T-helper 1 cell treated with Interleukin-12 subunit alpha and Interleukin-12 subunit beta and Interleukin-4 antibody, amounts not matched to agents 30 μg/mL and 1 μg/mL, for 36 hours (primary cell): ENCODE measurements around the gene KIFAP3.
A peak's percentile ranks its signal among the peaks of the same experiment; 100 is the strongest.
"Not testable (repeated sequence)": the region's sequence is repeated elsewhere in the genome, so short reads cannot be mapped to it uniquely, and the experiment has no call there.

Source experiments
- H3K27ac Mint-ChIP-seq: one replicate; pipeline ENCODE4 v1.8.0; 2021; ENCODE audit warnings: mild to moderate bottlenecking, mixed read lengths
- H3K27me3 Mint-ChIP-seq: one replicate; pipeline ENCODE4 v1.8.0; 2021; ENCODE audit warnings: low read depth, mixed read lengths
- H3K36me3 Mint-ChIP-seq: one replicate; pipeline ENCODE4 v1.8.0; 2021; ENCODE audit warnings: low read depth, mixed read lengths
- H3K4me1 Mint-ChIP-seq: one replicate; pipeline ENCODE4 v1.8.0; 2021; ENCODE audit warnings: low read depth, mixed read lengths
- H3K4me3 Mint-ChIP-seq: one replicate; pipeline ENCODE4 v1.8.0; 2021; ENCODE audit warnings: mild to moderate bottlenecking, moderate library complexity, mixed read lengths
- H3K9me3 Mint-ChIP-seq: one replicate; pipeline ENCODE4 v1.8.0; 2021; ENCODE audit warnings: mixed read lengths

Gene KIFAP3

GRCh38 chr1:169931795-169932231 lies 142.7 kb downstream of the KIFAP3 start:
- no peaks in the 10 kb centered on the region for H3K27me3 Mint-ChIP-seq
- H3K36me3 Mint-ChIP-seq: no peaks in the 10 kb centered on the region
- no peak overlapping the region for H3K27ac Mint-ChIP-seq
- H3K9me3 Mint-ChIP-seq: no peaks in the 10 kb centered on the region
- no peak overlapping the region for H3K4me3 Mint-ChIP-seq
- H3K4me1 Mint-ChIP-seq: peaks cover 2% of the 10 kb centered on the region

GRCh38 chr1:169929210-169929526 lies 145.3 kb downstream of the KIFAP3 start:
- Mint-ChIP-seq H3K27ac (no peak overlapping the region), H3K4me3 (no peak overlapping the region), H3K4me1 (peaks cover 7% of the 10 kb centered on the region), H3K27me3 (no peaks in the 10 kb centered on the region), H3K9me3 (no peaks in the 10 kb centered on the region), H3K36me3 (peaks cover 2% of the 10 kb centered on the region)

DNA sequence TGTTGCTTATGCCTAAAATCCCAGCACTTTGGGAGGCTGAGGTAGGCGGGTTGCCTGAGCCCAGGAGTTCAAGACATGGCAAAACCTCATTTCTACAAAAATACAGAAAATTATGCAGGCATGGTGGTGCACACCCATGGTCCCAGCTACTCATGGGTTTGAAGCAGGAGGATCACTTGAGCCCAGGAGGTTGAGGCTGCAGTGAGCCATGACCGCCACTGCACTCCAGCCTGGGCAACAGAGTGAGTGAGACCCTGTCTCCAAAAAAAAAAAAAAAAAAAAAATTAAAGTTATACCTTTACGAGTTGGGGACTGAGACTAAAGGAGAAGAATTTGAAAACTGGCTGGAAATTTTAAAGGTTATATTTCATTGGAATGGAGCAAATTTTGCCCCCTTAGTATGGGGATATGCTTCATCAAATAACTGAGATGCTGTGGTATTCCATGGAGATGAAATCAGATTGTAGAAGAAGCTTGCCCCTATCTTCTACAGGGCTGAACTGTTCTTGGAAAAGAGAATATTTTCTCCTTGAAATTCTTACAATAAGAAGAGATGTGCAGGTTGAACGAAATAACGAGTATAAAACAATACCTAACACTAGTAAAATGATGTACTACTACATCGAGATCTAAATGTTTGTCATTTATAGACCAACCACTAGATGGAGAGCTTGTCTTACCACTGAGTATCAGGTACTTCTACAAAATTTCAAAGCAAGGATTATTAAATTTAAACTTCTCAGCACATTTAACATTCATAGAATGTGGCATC lies 145.9 kb downstream of the KIFAP3 start:
- no peaks in the 10 kb centered on the region for H3K9me3 Mint-ChIP-seq
- no peaks in the 10 kb centered on the region for H3K27me3 Mint-ChIP-seq
- H3K4me3 Mint-ChIP-seq: no peak overlapping the region

DNA sequence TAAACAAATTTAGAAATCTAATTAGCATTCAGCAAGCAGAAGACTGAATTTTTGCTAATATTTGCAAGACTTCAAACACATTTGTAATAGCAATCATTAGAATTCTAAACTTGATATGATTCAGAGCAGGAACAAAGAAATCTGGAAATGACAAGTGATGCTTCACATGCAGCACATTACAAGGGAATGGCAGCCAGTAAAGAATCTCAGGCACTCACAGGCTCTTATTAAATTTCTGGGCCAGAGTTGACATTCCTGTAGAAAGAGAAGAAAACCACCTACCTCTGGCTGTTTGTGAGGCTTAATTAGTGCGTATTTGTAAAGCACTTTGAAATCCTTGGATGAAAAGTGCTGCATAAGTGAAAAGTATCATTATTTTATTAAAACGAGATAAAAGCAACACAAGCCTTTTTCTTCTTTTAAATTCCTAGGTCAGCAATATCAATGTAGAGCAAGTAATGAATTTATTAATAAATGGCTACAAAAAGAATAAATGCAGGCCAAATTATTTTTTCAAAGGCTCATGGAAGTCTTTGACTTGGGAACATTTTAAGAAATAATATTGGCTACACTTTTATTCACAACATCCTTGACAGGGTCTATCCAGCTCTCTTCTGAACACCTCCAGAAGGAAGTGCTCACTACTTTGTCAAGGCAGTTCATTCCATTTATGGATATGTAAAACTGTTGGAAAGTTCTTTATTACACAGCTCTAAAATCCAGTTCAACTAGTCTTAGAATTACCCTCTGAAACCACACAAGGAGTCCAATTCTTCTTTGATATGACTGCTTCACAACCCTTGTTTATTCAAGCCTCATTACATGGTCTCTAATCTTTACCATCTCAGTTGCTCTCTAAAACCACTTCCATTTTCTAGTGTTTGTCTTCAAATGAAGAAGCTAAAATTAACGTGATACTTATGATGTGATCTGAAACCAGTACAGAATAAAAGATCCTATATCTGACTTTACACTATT lies 148.7 kb downstream of the KIFAP3 start:
- Mint-ChIP-seq H3K4me3 (peak overlapping the region; percentile 17), H3K9me3 (no peaks in the 10 kb centered on the region), H3K4me1 (peaks cover 7% of the 10 kb centered on the region), H3K27me3 (no peaks in the 10 kb centered on the region), H3K36me3 (peaks cover 12% of the 10 kb centered on the region), H3K27ac (peak overlapping the region; percentile 10)

More for the DNA sequence above, 145.9 kb downstream of the KIFAP3 start:
- H3K36me3 Mint-ChIP-seq: peaks cover 2% of the 10 kb centered on the region
- H3K27ac Mint-ChIP-seq: no peak overlapping the region
- peaks cover 7% of the 10 kb centered on the region for H3K4me1 Mint-ChIP-seq

GRCh38 chr1:169924829-169925228 lies 149.7 kb downstream of the KIFAP3 start:
- Mint-ChIP-seq H3K9me3 (no peaks in the 10 kb centered on the region), H3K27me3 (no peaks in the 10 kb centered on the region), H3K27ac (no peak overlapping the region), H3K4me1 (peaks cover 7% of the 10 kb centered on the region), H3K36me3 (peaks cover 12% of the 10 kb centered on the region), H3K4me3 (no peak overlapping the region)

DNA sequence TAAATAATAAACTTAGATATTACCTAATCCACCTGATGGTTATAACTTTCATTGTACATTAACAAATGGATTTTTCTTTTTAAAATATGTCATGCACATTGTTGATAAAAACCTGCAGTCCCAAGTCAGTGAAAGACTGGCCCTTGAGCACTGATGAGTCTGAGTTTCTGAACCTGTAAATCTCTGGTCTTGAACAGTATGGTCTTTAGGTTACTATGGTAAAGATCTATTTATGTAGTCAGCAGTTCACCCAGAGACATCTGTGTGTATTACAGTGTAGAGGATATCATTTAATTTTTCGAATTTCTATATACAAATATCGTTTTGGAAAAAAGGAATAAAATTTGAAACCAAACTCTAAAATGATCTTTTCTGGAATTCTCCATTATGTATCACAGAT lies 150.4 kb downstream of the KIFAP3 start:
- peaks cover 12% of the 10 kb centered on the region for H3K36me3 Mint-ChIP-seq
- H3K9me3 Mint-ChIP-seq: no peaks in the 10 kb centered on the region
- no peak overlapping the region for H3K4me3 Mint-ChIP-seq
- H3K27me3 Mint-ChIP-seq: no peaks in the 10 kb centered on the region
- H3K4me1 Mint-ChIP-seq: peaks cover 7% of the 10 kb centered on the region
- H3K27ac Mint-ChIP-seq: no peak overlapping the region

- H3K36me3 Mint-ChIP-seq: peaks cover 11% of the 10 kb centered on the region
- no peak overlapping the region for H3K27ac Mint-ChIP-seq
- no peaks in the 10 kb centered on the region for H3K27me3 Mint-ChIP-seq
- H3K9me3 Mint-ChIP-seq: no peaks in the 10 kb centered on the region
- no peak overlapping the region for H3K4me3 Mint-ChIP-seq
- peaks cover 2% of the 10 kb centered on the region for H3K4me1 Mint-ChIP-seq
Measured at GRCh38 chr1:169921080-169921479, 153.4 kb downstream of the KIFAP3 start.

DNA sequence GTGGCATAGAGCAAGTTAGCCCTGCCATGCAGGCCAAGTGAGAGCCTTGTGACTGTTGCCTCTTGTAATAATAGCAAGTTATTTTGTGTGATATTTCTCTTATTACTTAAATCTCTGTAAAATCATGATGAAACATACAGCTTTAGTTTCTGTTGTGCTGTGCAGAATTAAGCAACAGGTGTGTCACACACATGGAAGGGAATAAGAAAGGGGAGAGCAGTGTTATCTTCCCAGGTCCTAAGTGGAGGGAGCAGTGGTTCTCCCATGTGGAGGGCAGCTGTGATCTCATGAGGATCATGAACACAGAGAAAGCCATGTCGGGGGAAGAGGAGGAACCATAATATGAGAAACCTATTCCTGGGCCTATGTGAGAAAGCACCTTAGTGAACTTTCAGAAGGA lies 155.6 kb downstream of the KIFAP3 start:
- Mint-ChIP-seq H3K4me3 (no peak overlapping the region), H3K9me3 (no peaks in the 10 kb centered on the region), H3K4me1 (no peaks in the 10 kb centered on the region), H3K27ac (no peak overlapping the region), H3K27me3 (no peaks in the 10 kb centered on the region), H3K36me3 (peaks cover 10% of the 10 kb centered on the region)

GRCh38 chr1:169918220-169918619 lies 156.3 kb downstream of the KIFAP3 start:
- H3K4me1 Mint-ChIP-seq, H3K9me3 Mint-ChIP-seq, H3K4me3 Mint-ChIP-seq, H3K27me3 Mint-ChIP-seq, H3K36me3 Mint-ChIP-seq, H3K27ac Mint-ChIP-seq: not testable (repeated sequence)

- H3K27me3 Mint-ChIP-seq: no peaks in the 10 kb centered on the region
- no peaks in the 10 kb centered on the region for H3K36me3 Mint-ChIP-seq
- H3K4me3 Mint-ChIP-seq: no peak overlapping the region
- peaks cover 2% of the 10 kb centered on the region for H3K4me1 Mint-ChIP-seq
- H3K27ac Mint-ChIP-seq: no peak overlapping the region
- no peaks in the 10 kb centered on the region for H3K9me3 Mint-ChIP-seq
Measured at GRCh38 chr1:169915150-169915549, 159.3 kb downstream of the KIFAP3 start.

- no peak overlapping the region for H3K27ac Mint-ChIP-seq
- no peaks in the 10 kb centered on the region for H3K9me3 Mint-ChIP-seq
- no peaks in the 10 kb centered on the region for H3K27me3 Mint-ChIP-seq
Measured at GRCh38 chr1:169914531-169914930, 160.0 kb downstream of the KIFAP3 start.

GRCh38 chr1:169909499-169909898 lies 165.0 kb downstream of the KIFAP3 start:
- H3K27ac Mint-ChIP-seq: no peak overlapping the region
- H3K4me1 Mint-ChIP-seq: peaks cover 15% of the 10 kb centered on the region
- H3K9me3 Mint-ChIP-seq: no peaks in the 10 kb centered on the region
- no peak overlapping the region for H3K4me3 Mint-ChIP-seq
- no peaks in the 10 kb centered on the region for H3K36me3 Mint-ChIP-seq
- no peaks in the 10 kb centered on the region for H3K27me3 Mint-ChIP-seq

More at GRCh38 chr1:169914531-169914930, 160.0 kb downstream of the KIFAP3 start:
- peaks cover 2% of the 10 kb centered on the region for H3K4me1 Mint-ChIP-seq
- no peak overlapping the region for H3K4me3 Mint-ChIP-seq
- no peaks in the 10 kb centered on the region for H3K36me3 Mint-ChIP-seq

GRCh38 chr1:169906938-169907337 lies 167.6 kb downstream of the KIFAP3 start:
- no peak overlapping the region for H3K27ac Mint-ChIP-seq
- no peaks in the 10 kb centered on the region for H3K9me3 Mint-ChIP-seq
- no peaks in the 10 kb centered on the region for H3K36me3 Mint-ChIP-seq
- peaks cover 6% of the 10 kb centered on the region for H3K27me3 Mint-ChIP-seq
- no peak overlapping the region for H3K4me3 Mint-ChIP-seq
- H3K4me1 Mint-ChIP-seq: peaks cover 23% of the 10 kb centered on the region

DNA sequence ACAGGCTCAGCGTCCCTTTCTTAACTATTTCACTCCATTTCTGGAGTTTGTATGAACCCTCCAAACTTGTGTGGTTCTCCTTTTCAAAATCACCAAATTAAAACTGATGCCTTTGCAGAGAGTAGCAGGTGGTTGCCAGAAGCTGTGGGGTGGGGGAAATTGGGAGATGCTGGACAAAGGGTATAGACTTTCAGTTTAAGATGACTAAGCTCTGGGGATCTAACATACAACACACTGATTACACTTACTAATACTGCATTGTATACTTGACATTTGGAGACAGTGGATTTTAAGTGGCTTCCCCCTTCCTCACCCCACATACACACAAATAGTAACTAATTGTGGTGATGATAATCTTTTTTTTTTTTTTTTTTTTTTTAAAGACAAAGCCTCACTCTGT lies 169.7 kb downstream of the KIFAP3 start:
- H3K4me3 Mint-ChIP-seq: no peak overlapping the region
- no peak overlapping the region for H3K27ac Mint-ChIP-seq
- H3K27me3 Mint-ChIP-seq: peaks cover 17% of the 10 kb centered on the region
- no peaks in the 10 kb centered on the region for H3K9me3 Mint-ChIP-seq
- H3K4me1 Mint-ChIP-seq: peaks cover 20% of the 10 kb centered on the region
- H3K36me3 Mint-ChIP-seq: no peaks in the 10 kb centered on the region

DNA sequence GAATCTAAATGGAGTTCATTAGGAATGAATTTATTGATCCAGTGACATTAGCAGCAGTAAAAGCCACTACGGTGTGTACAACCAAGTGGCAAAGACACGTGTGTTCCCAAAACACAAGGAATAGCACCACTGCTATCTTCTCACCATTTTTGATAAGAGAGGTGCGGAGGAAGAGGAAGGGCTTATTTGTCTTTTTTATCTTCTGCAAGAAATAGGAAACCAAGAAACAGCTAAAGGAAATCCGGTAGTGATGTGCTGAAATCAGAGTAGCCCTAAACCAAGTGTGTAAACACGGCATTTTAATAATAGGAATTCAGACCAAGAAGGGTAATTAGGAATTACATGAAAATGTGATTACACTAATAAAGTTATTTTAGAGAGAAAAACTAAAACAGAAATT lies 171.7 kb downstream of the KIFAP3 start:
- Mint-ChIP-seq H3K27ac (no peak overlapping the region), H3K9me3 (no peaks in the 10 kb centered on the region), H3K4me3 (no peak overlapping the region)

More for the DNA sequence above, 171.7 kb downstream of the KIFAP3 start:
- H3K27me3 Mint-ChIP-seq: peaks cover 27% of the 10 kb centered on the region
- H3K36me3 Mint-ChIP-seq: no peaks in the 10 kb centered on the region
- H3K4me1 Mint-ChIP-seq: peaks cover 7% of the 10 kb centered on the region
